GM12872 (cell line): Measurements from ENCODE around the gene SLC34A3.

Experiments
- TF ChIP-seq, protein P1 (sequence below): IDR thresholded peaks from 3 replicates; pipeline ENCODE4 v1.5.1; 2011; ENCODE audit warnings: low read depth, mild to moderate bottlenecking, low read length, moderate library complexity; ENCODE audit not compliant: insufficient read depth

Gene SLC34A3

DNA sequence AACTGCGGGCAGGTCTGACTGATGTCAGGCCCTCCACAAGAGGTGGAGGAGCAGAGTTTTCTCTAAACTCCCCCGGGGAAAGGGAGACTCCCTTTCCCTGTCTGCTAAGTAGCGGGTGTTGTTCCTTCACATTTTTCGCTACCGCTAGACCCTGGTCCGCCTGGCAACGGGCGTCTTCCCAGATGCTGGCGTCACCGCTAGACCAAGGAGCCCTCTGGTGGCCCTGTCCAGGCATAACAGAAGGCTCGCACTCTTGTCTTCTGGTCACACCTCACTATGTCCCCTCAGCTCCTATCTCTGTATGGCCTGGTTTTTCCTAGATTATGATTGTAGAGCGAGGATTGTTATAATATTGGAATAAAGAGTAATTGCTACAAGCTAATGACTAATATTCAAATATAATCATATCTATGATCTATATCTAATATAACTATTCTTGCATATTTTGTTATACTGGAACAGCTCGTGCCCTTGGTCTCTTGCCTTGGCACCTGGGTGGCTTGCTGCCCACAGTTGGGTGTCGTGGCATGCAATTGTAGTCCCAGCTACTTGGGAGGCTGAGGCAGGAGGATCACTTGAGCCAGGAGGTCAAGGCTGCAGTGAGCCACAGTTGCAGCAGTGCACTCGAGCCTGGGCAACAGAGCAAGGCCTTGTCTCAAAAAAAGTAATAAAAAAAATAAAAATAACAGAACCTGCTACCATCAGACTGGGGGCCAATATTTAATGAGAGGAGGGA is 31.6 kb downstream of the SLC34A3 start:
- TF ChIP-seq, protein P1, sequence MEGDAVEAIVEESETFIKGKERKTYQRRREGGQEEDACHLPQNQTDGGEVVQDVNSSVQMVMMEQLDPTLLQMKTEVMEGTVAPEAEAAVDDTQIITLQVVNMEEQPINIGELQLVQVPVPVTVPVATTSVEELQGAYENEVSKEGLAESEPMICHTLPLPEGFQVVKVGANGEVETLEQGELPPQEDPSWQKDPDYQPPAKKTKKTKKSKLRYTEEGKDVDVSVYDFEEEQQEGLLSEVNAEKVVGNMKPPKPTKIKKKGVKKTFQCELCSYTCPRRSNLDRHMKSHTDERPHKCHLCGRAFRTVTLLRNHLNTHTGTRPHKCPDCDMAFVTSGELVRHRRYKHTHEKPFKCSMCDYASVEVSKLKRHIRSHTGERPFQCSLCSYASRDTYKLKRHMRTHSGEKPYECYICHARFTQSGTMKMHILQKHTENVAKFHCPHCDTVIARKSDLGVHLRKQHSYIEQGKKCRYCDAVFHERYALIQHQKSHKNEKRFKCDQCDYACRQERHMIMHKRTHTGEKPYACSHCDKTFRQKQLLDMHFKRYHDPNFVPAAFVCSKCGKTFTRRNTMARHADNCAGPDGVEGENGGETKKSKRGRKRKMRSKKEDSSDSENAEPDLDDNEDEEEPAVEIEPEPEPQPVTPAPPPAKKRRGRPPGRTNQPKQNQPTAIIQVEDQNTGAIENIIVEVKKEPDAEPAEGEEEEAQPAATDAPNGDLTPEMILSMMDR = peak; percentile 25; the same call in 2 of the 3 replicates

DNA sequence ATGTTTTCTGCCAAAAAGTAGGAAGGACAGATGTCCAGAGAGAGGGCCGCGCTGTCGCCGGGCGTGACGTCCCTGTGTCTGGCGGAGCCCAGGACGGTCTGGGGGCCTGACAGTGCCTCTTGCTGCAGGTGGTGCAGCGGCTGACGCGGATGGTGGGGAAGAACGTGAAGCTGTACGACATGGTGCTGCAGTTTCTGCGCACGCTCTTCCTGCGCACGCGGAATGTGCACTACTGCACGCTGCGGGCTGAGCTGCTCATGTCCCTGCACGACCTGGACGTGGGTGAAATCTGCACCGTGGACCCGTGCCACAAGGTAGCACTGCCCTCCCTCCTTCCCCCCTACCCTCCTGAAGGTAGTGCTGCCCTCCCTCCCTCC is 32.2 kb downstream of the SLC34A3 start:
- TF ChIP-seq, protein P1 = no peak

DNA sequence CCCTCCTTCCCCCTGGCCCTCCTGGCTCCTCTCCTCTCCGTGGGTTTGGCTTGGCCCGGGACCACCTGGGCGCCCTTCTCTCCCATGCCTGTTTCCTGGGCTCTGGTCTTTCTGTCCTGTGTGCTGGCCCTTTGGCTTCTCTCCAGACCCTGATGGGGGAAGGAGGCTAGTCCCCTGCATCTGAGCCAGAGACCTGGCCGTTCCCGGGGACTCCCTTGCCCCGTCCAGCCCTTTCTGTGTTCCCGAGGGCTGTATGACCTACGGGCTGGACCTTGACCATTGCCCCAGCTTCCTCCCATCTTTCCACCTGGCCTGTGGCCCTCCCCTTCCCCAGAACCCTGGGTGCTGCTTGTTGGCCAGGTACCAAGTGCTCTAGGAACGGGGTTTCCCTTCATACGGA is 32.8 kb downstream of the SLC34A3 start:
- TF ChIP-seq, protein P1 = no peak

DNA sequence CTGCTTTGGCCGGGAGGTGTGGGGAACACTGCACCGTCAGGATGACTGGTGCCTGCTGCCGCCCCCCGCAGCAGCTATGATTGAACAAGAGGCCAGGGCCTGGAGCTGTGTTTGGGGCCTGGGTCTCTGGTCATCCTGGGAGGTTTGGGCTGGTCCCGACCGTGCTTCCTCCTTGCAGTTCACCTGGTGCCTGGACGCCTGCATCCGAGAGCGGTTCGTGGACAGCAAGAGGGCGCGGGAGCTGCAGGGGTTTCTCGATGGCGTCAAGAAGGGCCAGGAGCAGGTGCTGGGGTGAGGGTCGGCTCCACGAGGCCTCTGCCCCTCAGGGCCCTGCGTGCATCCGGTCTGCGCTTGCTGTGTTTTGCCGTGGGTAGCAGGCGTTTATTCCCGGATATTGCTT is 33.4 kb downstream of the SLC34A3 start:
- TF ChIP-seq, protein P1 = no peak

DNA sequence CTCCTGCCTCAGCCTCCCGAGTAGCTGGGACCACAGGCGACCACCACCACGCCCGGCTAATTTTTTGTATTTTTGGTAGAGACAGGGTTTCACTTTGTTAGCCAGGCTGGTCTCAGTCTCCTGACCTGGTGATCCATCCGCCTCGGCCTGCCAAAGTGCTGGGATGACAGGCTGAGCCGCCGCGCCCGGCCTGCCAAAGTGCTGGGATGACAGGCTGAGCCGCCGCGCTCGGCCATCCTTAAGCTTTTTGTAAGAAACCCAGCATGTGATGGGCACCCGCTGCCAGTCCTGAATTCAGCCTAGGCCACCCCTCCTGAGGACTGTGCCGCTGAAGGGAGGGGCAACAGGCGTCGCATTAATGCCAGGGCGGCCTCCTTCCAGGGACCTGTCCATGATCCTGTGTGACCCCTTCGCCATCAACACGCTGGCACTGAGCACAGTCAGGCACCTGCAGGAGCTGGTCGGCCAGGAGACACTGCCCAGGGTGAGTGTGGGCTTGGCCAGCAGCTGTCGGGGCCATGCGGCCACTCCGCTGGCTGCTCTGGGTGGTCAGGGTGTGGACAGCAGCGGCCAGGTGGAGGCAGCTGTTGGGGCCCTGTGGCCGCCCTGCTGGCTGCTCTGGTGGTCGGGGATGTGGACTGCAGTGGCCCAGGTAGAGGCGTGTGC is 34.9 kb downstream of the SLC34A3 start:
- TF ChIP-seq, protein P1 = no peak

DNA sequence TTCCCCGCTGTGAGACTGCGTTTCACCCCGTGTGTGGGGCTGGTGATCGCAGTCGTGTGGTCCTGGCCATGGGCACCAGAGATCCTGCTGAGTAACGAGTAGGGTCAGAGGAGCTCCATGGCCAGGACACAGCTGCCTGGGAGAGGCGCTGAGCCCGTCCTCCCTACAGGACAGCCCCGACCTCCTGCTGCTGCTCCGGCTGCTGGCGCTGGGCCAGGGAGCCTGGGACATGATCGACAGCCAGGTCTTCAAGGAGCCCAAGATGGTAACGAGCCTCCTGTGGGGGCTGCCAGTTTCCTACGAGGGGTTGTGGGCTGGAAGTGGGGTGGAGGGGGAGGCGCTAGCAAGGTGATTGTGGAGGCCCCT is 35.4 kb downstream of the SLC34A3 start:
- TF ChIP-seq, protein P1 = no peak

DNA sequence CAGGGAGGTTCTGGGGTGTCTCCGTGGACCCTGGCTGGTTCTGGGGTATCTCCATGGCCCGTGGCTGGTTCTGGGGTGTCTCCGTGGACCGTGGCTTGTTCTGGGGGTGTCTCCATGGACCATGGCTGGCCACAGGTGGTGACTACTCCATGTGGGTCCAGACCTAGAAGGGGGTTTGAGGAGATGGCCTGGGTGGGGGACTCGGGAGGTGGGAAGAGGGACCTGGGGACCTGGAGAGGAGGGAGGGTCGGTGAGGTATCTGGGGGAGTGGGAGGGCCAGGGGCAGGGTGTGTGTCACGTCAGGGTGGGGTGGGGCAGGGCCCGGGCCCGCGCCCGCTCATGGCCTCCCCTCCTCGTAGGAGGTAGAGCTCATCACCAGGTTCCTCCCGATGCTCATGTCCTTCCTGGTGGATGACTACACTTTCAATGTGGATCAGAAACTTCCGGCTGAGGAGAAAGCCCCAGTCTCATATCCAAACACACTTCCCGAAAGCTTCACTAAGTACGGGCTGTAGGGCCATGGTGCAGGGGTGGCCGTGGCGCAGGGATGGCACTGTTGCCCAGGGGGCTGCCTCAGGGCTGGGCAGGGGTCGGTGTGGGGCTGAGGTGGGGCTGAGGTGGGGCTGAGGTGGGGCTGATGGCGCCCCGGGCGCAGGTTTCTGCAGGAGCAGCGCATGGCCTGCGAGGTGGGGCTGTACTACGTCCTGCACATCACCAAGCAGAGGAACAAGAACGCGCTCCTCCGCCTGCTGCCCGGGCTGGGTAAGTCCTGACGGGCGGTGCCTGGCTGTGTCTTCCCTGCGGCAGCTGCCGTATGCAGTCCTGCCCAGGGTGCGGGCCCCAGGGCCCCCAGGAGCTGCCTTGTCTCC is 36.1 kb downstream of the SLC34A3 start:
- TF ChIP-seq, protein P1 = no peak
